GM10266 (cell line): ENCODE results near the gene SERPINB7.

ENCODE experiments used
- DNase-seq: peaks from one replicate; pipeline ENCODE4 v3.0.0; 2012; ENCODE audit errors: extremely low spot score
- TF ChIP-seq, protein P1 (sequence below): IDR thresholded peaks from 2 replicates; pipeline ENCODE4 v1.5.1; 2012; ENCODE audit warnings: mild to moderate bottlenecking, low read depth; ENCODE audit not compliant: control insufficient read depth, insufficient read depth; ENCODE audit errors: missing control alignments

The SERPINB7 gene, protein sequence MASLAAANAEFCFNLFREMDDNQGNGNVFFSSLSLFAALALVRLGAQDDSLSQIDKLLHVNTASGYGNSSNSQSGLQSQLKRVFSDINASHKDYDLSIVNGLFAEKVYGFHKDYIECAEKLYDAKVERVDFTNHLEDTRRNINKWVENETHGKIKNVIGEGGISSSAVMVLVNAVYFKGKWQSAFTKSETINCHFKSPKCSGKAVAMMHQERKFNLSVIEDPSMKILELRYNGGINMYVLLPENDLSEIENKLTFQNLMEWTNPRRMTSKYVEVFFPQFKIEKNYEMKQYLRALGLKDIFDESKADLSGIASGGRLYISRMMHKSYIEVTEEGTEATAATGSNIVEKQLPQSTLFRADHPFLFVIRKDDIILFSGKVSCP

DNA sequence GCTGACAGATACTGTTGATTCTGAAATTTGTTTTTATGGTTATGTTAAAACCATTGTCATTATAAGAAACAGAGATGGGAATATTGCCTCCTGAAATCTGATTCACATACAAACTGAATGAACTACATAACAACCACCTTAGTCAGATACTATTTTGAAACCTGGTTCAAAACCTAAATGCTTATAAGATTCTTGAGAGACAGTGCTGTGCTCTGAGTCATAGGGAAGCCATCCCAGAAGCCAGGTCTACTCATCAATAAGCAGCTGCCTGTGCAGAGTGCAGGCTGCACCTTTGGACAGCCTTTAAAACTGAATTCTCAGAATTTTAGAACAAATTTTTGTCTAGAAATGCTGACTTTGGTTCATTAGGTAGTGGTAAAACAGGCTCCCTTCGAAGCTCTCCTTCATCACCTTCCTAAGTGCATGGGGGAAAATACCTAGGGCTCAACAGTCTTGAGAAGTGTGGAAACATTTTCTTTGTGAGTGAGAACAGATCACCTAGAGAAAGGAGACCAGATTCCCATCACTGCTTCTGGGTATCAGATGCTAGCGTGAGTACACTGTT is at the start of gene SERPINB7:
Gene SERPINB7, plus strand, starts transcription at position 253 of the 565 bp plus-strand sequence. CDS start 6,955 bp downstream, outside the sequence.
- TF ChIP-seq, protein P1, sequence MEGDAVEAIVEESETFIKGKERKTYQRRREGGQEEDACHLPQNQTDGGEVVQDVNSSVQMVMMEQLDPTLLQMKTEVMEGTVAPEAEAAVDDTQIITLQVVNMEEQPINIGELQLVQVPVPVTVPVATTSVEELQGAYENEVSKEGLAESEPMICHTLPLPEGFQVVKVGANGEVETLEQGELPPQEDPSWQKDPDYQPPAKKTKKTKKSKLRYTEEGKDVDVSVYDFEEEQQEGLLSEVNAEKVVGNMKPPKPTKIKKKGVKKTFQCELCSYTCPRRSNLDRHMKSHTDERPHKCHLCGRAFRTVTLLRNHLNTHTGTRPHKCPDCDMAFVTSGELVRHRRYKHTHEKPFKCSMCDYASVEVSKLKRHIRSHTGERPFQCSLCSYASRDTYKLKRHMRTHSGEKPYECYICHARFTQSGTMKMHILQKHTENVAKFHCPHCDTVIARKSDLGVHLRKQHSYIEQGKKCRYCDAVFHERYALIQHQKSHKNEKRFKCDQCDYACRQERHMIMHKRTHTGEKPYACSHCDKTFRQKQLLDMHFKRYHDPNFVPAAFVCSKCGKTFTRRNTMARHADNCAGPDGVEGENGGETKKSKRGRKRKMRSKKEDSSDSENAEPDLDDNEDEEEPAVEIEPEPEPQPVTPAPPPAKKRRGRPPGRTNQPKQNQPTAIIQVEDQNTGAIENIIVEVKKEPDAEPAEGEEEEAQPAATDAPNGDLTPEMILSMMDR, result no peak
- no peak for DNase-seq

DNA sequence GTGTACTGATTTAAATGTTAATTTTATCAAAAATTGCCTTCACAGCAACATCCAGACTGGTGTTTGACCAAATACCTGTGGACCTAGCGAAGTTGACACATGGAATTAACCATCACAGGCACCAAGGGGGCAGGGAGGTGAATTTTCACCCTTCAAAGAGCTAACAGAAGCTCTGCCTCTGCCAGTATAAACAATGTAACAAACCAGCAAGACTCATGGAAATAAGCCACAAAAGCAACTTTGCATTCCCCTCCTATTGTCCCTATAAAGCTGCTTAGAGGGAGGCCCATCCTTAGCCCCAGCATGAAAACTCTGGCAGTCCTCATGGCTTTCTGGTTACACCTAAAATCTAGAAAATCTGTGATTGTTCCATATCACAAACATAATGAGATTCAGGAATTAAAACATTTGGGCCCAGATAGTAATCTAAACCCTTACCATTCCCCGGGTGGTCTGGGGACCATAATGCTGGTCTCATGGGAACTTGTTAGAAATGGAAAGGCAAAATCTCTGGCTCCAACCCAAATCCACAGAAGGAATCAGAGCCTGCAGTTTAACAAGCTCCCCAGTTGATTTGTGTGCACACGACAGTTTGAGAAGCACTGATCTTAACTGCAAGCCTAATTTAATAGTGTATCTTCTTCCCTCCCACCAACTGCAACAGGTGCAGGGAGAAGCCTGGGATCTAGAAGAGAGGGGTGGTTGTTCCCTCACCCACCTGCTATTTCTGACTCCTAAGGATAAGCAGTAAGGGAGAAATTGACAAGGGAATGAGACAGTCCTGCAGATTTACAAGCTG is 49.3 kb upstream of the SERPINB7 start:
- TF ChIP-seq, protein P1, result no peak
- no peak for DNase-seq

DNA sequence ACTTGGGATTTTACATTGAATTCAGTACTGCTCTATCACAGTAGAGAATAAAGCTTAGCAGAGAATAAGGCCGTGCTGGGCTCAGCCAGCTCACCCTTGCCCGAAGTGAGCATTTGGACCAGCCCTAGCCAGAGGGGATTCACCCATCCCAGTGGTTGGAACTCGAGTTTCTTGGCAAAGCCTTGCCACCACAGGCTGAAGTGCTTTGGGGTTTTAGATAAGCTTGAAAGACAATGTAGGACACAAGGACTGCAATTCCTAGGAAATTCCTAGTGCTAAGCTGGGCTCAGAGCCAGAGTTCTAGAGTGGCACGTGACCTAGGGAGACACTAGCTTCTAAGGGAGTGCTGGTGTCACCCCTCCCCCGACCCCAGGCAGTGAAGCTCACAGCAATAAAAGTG is 44.4 kb upstream of the SERPINB7 start:
- DNase-seq, result no peak
- TF ChIP-seq, protein P1, result no peak

DNA sequence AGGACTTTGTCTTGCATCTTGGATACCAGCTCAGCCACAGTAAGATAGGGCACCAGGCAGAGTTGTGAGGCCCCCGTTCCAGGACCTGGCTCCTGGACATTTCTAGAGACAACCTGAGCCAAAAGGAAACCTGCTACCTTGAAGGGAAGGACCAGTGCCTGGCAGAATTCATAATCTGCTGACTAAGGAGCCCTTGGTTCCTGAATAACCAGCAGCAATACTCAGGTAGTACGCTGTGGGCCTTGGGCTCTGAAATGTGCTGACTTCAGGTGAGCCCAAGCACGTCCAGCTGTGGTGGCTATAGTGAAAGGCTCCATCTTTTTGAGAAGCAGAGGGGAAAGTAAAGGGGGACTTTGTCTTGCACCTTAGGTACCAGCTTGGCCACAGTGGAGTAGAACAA is 44.0 kb upstream of the SERPINB7 start:
- DNase-seq, result no peak
- TF ChIP-seq, protein P1, result no peak

DNA sequence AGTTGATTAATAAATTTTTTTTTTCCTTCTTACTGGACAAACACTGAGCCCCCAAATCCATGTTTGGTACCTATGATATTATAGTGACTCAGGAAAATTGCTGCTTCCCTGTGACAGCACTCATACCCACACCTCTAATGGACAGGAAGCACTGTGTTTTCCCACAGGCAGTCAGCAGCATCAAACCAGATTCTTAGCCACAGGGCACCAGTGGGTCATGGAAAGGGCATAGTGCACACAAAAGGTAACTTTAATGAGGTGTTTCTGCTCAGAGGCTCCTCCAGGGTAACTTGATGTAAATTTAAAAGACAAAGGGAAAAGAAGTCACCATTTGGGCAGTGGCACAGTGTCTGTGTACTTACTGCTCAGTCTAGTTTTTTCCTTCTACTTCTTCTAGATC is 38.3 kb upstream of the SERPINB7 start:
- TF ChIP-seq, protein P1, result no peak
- DNase-seq, result no peak

DNA sequence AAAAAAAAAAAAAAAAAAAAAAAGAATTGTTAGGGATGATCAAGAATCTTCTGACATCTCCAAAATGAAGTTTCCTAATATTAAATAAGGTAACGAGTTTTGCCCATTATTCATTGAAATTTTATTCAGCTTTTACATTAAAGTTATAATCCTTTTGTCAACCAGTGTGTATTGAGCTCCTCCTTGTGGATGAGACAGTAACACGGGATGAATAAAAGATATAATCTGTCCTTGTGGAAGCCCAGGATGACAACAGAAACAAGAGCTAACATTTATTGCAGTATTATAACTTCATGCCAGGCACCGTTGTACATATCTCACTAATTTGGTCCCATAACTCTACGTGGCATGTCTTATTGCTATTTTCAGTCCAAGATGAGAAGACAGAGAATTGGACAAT is 33.4 kb upstream of the SERPINB7 start:
- DNase-seq, result no peak

More for the DNA sequence above, 33.4 kb upstream of the SERPINB7 start:
- TF ChIP-seq, protein P1, result peak; percentile 14
